ENCODE measurements around the gene UBAC2.
A peak's percentile ranks its signal among the peaks of the same experiment; 100 is the strongest.

The UBAC2 gene

GRCh38 chr13:99277629-99278028 lies 77.0 kb downstream of the UBAC2 start:
- TF ChIP-seq POLR2AphosphoS5 (IDR thresholded peaks at IDR 0.05; ENCODE audit: low read depth, low read length) (no peak), POLR2A (IDR thresholded peaks at IDR 0.05; ENCODE audit: low read depth, low read length) (no peak), TAF1 (IDR thresholded peaks at IDR 0.05; ENCODE audit: borderline replicate concordance, low read depth, low read length) (no peak)
- FAIRE-seq = no peak
- DNase-seq (ENCODE audit: insufficient read length) = no peak

GRCh38 chr13:99278200-99278599 lies 77.5 kb downstream of the UBAC2 start:
- no peak for DNase-seq (ENCODE audit: insufficient read length)
- TF ChIP-seq TAF1 (IDR thresholded peaks at IDR 0.05; ENCODE audit: borderline replicate concordance, low read depth, low read length) = no peak
- TF ChIP-seq POLR2AphosphoS5 (IDR thresholded peaks at IDR 0.05; ENCODE audit: low read depth, low read length) = no peak
- no peak for TF ChIP-seq POLR2A (IDR thresholded peaks at IDR 0.05; ENCODE audit: low read depth, low read length)
- no peak for FAIRE-seq

GRCh38 chr13:99278843-99279242 lies 78.2 kb downstream of the UBAC2 start:
- DNase-seq (ENCODE audit: insufficient read length) = no peak
- no peak for FAIRE-seq
- TF ChIP-seq TAF1 (IDR thresholded peaks at IDR 0.05; ENCODE audit: borderline replicate concordance, low read depth, low read length) (no peak), POLR2A (IDR thresholded peaks at IDR 0.05; ENCODE audit: low read depth, low read length) (no peak), POLR2AphosphoS5 (IDR thresholded peaks at IDR 0.05; ENCODE audit: low read depth, low read length) (no peak)

GRCh38 chr13:99279637-99280036 lies 79.0 kb downstream of the UBAC2 start:
- no peak for DNase-seq (ENCODE audit: insufficient read length)
- no peak for TF ChIP-seq POLR2A (IDR thresholded peaks at IDR 0.05; ENCODE audit: low read depth, low read length)
- TF ChIP-seq TAF1 (IDR thresholded peaks at IDR 0.05; ENCODE audit: borderline replicate concordance, low read depth, low read length) = no peak
- no peak for TF ChIP-seq POLR2AphosphoS5 (IDR thresholded peaks at IDR 0.05; ENCODE audit: low read depth, low read length)
- no peak for FAIRE-seq

GRCh38 chr13:99280166-99280565 lies 79.5 kb downstream of the UBAC2 start:
- TF ChIP-seq TAF1 (IDR thresholded peaks at IDR 0.05; ENCODE audit: borderline replicate concordance, low read depth, low read length) (no peak), POLR2A (IDR thresholded peaks at IDR 0.05; ENCODE audit: low read depth, low read length) (no peak), POLR2AphosphoS5 (IDR thresholded peaks at IDR 0.05; ENCODE audit: low read depth, low read length) (no peak)
- FAIRE-seq (peak; percentile 58), DNase-seq (ENCODE audit: insufficient read length) (no peak)

- TF ChIP-seq POLR2A (IDR thresholded peaks at IDR 0.05; ENCODE audit: low read depth, low read length) = no peak
- TF ChIP-seq POLR2AphosphoS5 (IDR thresholded peaks at IDR 0.05; ENCODE audit: low read depth, low read length) = no peak
- TF ChIP-seq TAF1 (IDR thresholded peaks at IDR 0.05; ENCODE audit: borderline replicate concordance, low read depth, low read length) = no peak
- FAIRE-seq = peak; percentile 96
- DNase-seq (ENCODE audit: insufficient read length) = no peak
Measured at GRCh38 chr13:99281811-99282263, 81.2 kb downstream of the UBAC2 start.

GRCh38 chr13:99282264-99283231 lies 81.9 kb downstream of the UBAC2 start:
- no peak for DNase-seq (ENCODE audit: insufficient read length)
- FAIRE-seq = no peak

GRCh38 chr13:99285432-99286182 lies 85.0 kb downstream of the UBAC2 start:
- FAIRE-seq (no peak), DNase-seq (ENCODE audit: insufficient read length) (no peak)
- TF ChIP-seq POLR2AphosphoS5 (IDR thresholded peaks at IDR 0.05; ENCODE audit: low read depth, low read length) (no peak), TAF1 (IDR thresholded peaks at IDR 0.05; ENCODE audit: borderline replicate concordance, low read depth, low read length) (no peak), POLR2A (IDR thresholded peaks at IDR 0.05; ENCODE audit: low read depth, low read length) (no peak)

More at GRCh38 chr13:99282264-99283231, 81.9 kb downstream of the UBAC2 start:
- TF ChIP-seq POLR2A (IDR thresholded peaks at IDR 0.05; ENCODE audit: low read depth, low read length) (no peak), TAF1 (IDR thresholded peaks at IDR 0.05; ENCODE audit: borderline replicate concordance, low read depth, low read length) (no peak), POLR2AphosphoS5 (IDR thresholded peaks at IDR 0.05; ENCODE audit: low read depth, low read length) (no peak)

GRCh38 chr13:99287551-99287950 lies 86.9 kb downstream of the UBAC2 start:
- DNase-seq (ENCODE audit: insufficient read length) (no peak), FAIRE-seq (no peak)
- TF ChIP-seq POLR2AphosphoS5 (IDR thresholded peaks at IDR 0.05; ENCODE audit: low read depth, low read length) (no peak), POLR2A (IDR thresholded peaks at IDR 0.05; ENCODE audit: low read depth, low read length) (no peak), TAF1 (IDR thresholded peaks at IDR 0.05; ENCODE audit: borderline replicate concordance, low read depth, low read length) (no peak)

- DNase-seq (ENCODE audit: insufficient read length) (peak; percentile 27), FAIRE-seq (peak; percentile 89)
- TF ChIP-seq POLR2AphosphoS5 (IDR thresholded peaks at IDR 0.05; ENCODE audit: low read depth, low read length) = no peak
- TF ChIP-seq POLR2A (IDR thresholded peaks at IDR 0.05; ENCODE audit: low read depth, low read length) = no peak
- no peak for TF ChIP-seq TAF1 (IDR thresholded peaks at IDR 0.05; ENCODE audit: borderline replicate concordance, low read depth, low read length)
Measured at GRCh38 chr13:99288089-99288488, 87.4 kb downstream of the UBAC2 start.

- FAIRE-seq = no peak
- DNase-seq (ENCODE audit: insufficient read length) = no peak
- TF ChIP-seq POLR2A (IDR thresholded peaks at IDR 0.05; ENCODE audit: low read depth, low read length) (no peak), POLR2AphosphoS5 (IDR thresholded peaks at IDR 0.05; ENCODE audit: low read depth, low read length) (no peak), TAF1 (IDR thresholded peaks at IDR 0.05; ENCODE audit: borderline replicate concordance, low read depth, low read length) (no peak)
Measured at GRCh38 chr13:99289271-99289670, 88.6 kb downstream of the UBAC2 start.
